GM21825 (cell line): ENCODE measurements around the gene SLC6A13.
"Not testable (repeated sequence)": the region's sequence is repeated elsewhere in the genome, so short reads cannot be mapped to it uniquely, and the experiment has no call there.

ENCODE experiments used
- ATAC-seq: cut with Tn5 transposase; IDR thresholded peaks from one replicate; pipeline ENCODE4 v1.9.1; 2021; ENCODE audit warnings: mild to moderate bottlenecking, moderate library complexity; ENCODE audit not compliant: unreplicated experiment

The SLC6A13 gene

GRCh38 chr12:265096-265495 is 2.5 kb upstream of the SLC6A13 start:
- ATAC-seq, result no peak

DNA sequence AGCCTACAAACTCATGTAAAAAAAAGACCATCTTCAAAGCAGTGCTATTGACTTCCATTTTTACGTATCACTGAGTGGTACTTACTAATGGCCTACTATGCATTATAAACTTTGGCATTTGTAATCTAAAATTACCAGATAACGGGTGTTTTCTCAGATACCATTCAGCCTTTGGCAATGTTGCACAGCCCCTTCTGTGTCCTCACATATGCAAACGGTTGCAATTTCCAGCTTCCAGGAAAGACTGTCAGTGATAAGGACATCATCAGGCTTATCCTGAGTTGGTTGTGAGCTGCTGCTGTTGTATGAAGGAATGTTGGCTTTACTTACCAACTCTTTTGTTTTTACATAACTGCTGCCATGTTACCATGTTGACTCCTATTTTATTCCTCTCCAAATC is 1.6 kb upstream of the SLC6A13 start:
- no peak for ATAC-seq

DNA sequence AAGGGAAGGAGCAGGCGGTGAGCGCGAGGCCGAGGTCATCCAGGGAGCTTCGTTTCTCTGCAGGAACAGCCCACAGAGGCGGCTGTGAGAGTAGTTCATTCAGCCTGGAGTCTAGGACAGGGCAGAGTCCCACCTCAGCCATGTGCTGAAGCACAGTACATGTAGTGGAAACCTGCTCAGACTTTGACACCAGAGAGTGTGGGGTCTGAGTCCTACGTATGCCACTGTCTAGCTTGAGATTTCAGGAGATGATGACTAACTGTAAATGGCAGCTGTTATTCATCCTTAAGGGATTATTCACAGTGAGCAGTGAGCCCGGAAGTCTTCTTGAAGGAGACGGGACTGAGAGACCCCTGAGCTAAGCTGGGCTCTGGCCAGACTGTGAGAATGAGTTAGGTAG is 938 bp upstream of the SLC6A13 start:
- no peak for ATAC-seq

- ATAC-seq, result no peak
Observed at GRCh38 chr12:262113-262512, 523 bp downstream of the SLC6A13 start.

GRCh38 chr12:257521-258321 is 4.9 kb downstream of the SLC6A13 start:
- ATAC-seq, result no peak

GRCh38 chr12:256958-257357 is 5.7 kb downstream of the SLC6A13 start:
- no peak for ATAC-seq

GRCh38 chr12:256225-256624 is 6.4 kb downstream of the SLC6A13 start:
- ATAC-seq, result no peak

GRCh38 chr12:254912-255311 is 7.7 kb downstream of the SLC6A13 start:
- no peak for ATAC-seq

DNA sequence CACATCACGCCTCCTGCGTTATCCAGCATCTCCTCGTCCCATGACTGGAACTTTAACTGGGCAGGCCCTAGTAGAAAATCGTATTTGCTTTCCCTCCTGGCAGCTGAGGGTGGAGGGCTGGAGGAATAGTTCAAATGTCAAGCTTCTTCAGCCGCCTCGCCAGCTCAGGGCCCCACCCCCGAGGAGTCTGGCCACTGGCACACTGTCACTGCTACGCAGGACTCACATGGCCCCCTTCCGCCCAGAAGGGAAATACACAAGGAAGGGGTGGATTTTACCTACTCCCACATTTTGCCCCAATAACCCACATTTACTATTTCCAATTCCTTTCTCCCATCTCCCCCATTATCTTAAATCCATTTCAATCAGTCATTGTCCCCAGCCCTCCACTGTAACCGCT is 8.6 kb downstream of the SLC6A13 start:
- no peak for ATAC-seq

GRCh38 chr12:253116-253831 is 9.4 kb downstream of the SLC6A13 start:
- no peak for ATAC-seq

- no peak for ATAC-seq
Observed at GRCh38 chr12:252636-253035, 10.0 kb downstream of the SLC6A13 start.

DNA sequence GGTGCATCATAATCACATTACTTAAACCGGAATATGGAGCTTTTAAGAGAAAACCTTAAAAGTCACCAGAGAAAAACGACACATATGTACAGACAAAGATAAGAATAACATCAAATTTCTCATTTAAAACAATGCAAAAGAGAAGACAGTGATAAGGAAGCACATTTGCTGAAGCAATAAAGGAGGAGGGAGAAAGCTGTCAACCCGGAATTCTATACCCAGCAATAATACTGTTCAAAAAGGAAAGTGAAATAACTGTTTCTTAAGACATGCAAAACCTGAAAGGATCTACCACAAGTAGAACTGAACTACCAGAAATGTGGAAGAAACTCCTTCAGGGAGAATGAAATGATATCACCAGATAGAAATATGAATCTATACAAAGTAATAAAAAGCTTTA is 15.4 kb downstream of the SLC6A13 start:
- no peak for ATAC-seq

DNA sequence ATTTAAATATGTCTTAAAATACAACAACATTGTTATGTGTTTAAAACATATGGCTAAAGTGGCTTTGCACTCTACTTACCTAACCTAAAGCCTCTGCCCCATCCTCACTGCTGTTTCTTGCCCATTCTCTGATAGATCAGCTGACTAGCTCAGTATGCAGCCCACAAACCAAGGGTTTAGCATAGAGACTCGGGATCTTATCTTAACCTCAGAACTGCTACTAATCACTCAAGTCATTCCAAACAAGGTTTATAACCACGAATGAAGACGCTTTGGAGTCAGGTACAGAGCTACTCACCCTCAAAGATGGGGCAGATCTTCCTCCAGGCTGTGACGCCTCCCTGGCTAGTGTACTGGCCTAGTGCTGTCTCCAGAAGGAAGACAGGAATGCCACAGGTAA is 19.3 kb downstream of the SLC6A13 start:
- ATAC-seq, result no peak

DNA sequence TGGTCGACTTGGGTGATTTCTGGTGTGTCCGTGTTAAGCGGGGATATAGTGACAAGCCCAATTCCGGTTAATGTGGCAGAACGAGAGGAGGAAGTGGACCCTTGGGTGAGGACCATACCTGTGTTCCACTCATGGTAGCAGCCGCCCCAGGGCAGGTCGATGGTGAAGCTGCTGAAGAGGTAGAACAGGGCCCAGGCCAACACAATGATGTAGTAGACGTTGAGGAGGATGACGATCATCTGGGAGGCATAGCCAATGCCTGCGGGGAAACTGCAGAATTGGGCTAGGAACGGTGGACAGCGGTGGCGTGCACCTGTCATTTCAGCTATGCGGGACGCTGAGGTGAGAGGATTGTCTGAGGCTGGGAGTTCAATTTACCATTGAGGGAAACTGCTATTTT is 20.1 kb downstream of the SLC6A13 start:
- no peak for ATAC-seq

DNA sequence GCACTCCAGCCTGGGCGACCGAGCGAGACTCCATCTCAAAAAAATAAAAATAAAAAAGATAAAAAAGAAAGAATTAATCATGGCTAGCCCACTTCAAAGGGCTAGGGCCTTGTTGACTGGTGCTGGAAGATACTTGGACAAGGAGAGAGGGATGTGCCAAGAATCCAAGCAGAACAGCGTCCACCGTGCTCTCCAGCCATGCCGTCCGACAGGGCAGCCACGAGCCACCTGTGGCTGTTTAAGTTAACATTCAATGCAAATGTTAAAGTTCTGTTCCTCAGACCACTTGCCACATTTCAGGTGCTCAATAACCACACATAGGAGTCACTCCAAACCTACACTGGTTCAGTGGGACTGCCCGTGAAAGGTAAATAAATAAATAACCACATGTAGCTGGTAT is 21.4 kb downstream of the SLC6A13 start:
- ATAC-seq, result no peak

GRCh38 chr12:240566-240965 is 22.1 kb downstream of the SLC6A13 start:
- ATAC-seq, result no peak

GRCh38 chr12:238736-239398 is 23.8 kb downstream of the SLC6A13 start:
- ATAC-seq, result no peak

- ATAC-seq, result no peak
Observed at GRCh38 chr12:238116-238515, 24.5 kb downstream of the SLC6A13 start.

- ATAC-seq, result no peak
Observed at GRCh38 chr12:237026-237815, 25.4 kb downstream of the SLC6A13 start.

- no peak for ATAC-seq
Observed at GRCh38 chr12:236445-236844, 26.2 kb downstream of the SLC6A13 start.

DNA sequence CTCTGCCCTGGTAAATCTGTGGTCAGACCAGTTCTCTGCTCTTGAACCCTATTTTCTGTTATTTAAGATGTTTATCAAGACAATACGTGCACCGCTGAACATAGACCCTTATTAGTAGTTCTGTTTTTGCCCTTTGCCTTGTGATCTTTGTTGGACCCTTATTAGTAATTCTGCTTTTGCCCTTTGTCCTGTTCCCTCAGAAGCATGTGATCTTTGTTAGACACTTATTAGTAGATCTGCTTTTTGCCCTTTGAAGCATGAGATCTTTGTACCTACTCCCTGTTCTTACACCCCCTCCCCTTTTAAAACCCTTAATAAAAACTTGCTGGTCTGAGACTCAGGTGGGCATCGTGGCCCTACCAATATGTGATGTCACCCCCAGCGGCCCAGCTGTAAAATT is 26.7 kb downstream of the SLC6A13 start:
- not testable (repeated sequence) for ATAC-seq
